ENCODE data around the gene U2AF1.
"Not testable (repeated sequence)": the region's sequence is repeated elsewhere in the genome, so short reads cannot be mapped to it uniquely, and the experiment has no call there.

The U2AF1 gene

GRCh38 chr21:43076023-43076637, 31.2 kb downstream of the U2AF1 start:
- not testable (repeated sequence) for DNase-seq

GRCh38 chr21:43075170-43076022, 32.0 kb downstream of the U2AF1 start, which contains the start of gene CBS:
Gene CBS, minus strand, starts transcription at chr21:43075835. Its CDS starts 3,642 bp downstream, at chr21:43072193.
- not testable (repeated sequence) for DNase-seq

GRCh38 chr21:43074401-43075169, 32.8 kb downstream of the U2AF1 start:
- DNase-seq: not testable (repeated sequence)

GRCh38 chr21:43072742-43073141, 34.6 kb downstream of the U2AF1 start:
- DNase-seq: not testable (repeated sequence)

DNA sequence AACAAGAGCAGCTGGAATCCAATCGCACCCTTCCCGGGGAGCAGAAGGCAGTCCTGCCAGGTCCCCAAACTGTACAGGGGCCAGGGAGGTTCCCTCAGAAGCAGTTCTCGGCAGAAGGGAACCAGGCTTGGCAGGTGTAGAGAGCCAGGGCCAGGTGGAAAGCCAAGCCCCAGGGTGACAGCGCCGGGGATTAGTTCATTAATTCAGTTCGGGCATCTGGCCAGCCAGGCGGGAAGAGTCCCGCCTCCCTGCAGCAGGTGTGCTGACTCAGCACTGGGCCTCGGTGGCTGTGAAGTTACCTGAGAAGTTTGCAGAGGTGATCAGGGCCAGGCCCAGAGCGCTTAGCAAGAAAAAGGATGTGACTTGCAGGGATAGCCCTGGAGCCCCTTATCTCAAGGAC, 37.7 kb downstream of the U2AF1 start:
- not testable (repeated sequence) for DNase-seq

GRCh38 chr21:43068065-43068464, 39.3 kb downstream of the U2AF1 start:
- DNase-seq: not testable (repeated sequence)

GRCh38 chr21:43066690-43067089, 40.7 kb downstream of the U2AF1 start:
- not testable (repeated sequence) for DNase-seq

DNA sequence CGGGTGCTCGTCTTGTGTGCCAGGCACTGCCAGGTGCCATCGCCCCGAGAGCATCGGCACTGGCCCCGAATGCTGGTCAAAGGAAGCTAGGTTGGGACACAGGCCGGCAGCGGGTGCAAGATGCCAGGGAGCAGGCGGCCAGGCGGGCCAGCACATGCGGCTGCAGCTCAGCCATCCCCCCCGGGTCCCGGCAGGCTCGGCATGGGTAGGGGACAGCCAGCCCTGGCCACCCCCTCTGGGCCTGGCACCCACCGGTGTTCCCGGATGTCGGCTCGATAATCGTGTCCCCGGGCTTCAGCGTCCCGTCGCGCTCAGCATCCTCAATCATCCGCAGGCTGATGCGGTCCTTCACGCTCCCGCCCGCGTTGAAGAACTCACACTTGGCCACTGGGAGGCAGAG, 41.4 kb downstream of the U2AF1 start:
- DNase-seq: not testable (repeated sequence)

DNA sequence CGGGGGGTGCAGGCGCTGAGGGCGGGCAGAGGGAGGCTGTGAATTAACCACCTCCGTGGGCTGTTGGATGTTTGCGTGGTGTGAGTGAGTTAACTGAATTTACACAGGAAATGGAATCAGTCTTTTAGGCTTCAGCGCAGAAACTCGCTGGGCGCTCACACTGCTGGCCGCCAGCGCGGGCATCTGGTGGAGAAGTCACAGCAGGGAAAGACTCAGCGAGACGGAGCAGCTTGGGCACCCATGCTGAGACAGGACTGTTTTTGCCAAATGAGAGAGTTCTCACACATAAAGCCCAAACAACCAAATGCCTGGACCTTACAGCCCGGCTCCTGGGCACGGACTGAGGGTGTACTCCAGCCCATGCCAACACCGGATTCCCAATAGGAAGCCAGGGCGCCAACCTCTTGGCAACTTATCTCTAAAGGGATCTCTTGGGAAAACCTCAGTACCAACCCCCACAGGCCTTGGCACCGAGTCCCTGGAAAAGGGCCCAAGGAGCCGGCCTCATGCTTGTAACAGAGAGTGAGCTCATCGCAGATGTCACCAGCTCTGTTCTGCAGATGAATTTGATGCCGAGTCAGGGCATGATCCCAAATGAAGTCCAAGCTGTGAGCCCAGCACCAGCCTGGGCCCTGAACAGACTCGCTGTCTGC, 43.0 kb downstream of the U2AF1 start:
- not testable (repeated sequence) for DNase-seq

GRCh38 chr21:43062955-43063664, 44.3 kb downstream of the U2AF1 start:
- not testable (repeated sequence) for DNase-seq

GRCh38 chr21:43053112-43053511, 54.3 kb downstream of the U2AF1 start:
- not testable (repeated sequence) for DNase-seq

- DNase-seq: not testable (repeated sequence)
Measured at GRCh38 chr21:43045876-43046821, 61.2 kb downstream of the U2AF1 start.

DNA sequence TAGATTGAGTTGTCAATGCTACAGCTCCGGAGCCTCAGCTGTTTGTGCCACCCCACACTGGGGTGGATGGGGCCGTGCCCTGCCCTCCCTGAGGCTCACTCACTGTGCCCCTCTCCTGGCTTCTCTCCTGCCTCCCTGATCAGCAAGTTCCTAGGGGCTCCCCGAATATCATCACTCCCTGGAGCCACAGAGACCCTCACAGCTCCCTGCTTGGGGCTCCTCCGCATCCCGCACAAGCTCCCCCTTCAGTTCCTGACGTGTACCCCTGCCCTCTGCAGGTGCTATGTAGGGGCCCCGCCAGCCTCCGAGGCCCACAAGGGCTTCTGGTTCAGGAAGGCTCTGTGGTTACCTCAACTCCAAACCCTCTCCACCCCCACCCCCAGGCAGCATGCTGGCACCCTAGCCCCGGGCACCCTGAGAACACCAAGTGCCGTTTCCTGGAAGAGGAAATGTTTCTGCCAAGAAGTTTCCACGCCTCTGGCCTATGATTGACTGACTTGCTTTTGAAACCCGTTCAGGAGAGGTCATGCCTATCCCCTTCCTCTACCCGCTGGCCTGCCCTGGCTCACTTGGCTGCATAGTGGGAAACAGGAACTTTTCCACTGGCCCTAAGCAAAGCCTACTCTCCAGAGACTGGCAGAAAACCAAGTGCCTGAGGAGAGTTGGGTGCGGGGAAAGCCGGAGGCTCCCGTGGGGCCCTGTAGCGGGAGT, 62.0 kb downstream of the U2AF1 start:
- not testable (repeated sequence) for DNase-seq

- not testable (repeated sequence) for DNase-seq
Measured at GRCh38 chr21:43044547-43044946, 62.8 kb downstream of the U2AF1 start.

GRCh38 chr21:43043291-43043690, 64.1 kb downstream of the U2AF1 start:
- DNase-seq: not testable (repeated sequence)

Measured in MV-4-11 (cell line).